Pons (tissue), 1 donor: Measurements from ENCODE around the gene PTCH1.

Experiments used
- DNase-seq: peaks from one replicate; pipeline ENCODE4 v3.0.0-alpha.2; 2016; ENCODE audit warnings: low spot score

The PTCH1 gene

DNA sequence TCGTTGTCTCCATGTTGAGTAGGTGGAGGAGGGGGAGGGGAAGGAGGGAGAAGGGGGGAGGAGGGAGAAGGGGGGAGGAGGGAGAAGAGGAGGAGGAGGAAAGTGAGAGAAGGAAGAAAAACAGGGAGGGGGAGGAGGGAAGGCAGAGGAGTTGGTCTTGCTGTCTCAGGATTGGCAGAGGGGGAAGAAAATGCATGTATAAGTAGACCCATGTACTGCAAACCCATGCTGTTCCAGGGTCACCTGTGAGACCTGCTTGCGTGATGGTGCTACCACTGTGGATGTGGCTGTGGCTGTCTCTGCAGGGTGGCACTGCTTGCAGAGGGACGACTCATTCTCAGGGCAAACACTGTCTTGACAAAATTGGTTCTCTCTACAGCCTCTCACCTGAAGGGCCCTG, 76.3 kb downstream of the PTCH1 start:
- DNase-seq = no peak

DNA sequence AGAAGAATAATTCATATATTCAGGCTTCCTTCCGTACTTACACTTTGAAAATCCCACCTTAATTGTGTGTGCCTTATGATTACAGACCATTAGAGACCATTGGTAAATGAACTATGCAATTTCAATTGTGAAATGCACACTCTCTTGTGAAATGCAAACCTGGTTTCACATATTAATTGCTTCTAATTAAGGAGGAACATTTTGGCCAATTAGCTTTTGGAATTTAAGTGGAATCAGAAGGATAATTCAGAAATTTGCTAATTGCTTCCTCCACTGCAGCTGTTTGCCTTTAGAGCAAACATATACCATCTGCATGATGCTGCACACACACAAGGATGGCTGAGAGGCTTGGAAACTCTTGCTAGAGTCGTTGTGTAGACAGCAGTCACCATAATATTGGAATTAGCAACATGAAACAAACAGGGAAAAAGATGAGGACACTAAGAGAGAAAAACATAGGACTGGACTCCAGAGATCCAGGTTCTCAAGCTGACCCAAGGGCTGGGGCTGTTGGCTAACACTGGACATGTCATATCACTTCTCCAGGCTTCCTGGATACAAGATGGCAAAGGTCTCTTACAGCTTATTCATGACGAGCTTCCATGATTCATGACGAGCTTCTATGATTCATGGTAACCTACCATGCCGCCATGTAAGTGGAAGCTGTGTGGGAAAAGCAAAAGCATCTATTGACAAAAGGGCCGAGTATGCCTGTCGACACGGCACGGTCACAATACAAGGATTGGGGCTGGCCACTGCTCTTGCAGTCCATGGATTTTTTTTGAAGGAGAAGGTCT, 78.0 kb downstream of the PTCH1 start:
- no peak for DNase-seq

GRCh38 chr9:95437559-95437958, 79.2 kb downstream of the PTCH1 start:
- DNase-seq = no peak

DNA sequence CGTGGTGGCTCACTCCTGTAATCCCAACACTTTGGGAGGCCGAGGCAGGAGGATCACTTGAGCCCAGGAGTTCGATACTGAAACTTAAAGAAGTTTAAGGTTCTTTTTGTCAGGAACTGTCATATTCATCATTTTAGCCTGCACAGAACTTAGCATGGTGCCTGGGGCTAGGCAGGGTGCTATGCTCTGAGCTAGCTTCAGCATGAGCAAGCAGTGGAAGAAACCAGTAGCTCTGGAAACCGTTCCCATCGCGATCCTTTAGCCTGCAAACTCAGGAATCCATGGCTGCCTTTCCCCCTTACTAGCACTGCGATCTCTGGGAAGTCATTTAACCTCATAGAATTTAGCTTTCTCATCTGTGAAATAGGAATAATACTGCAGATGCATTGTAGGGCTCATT, 80.4 kb downstream of the PTCH1 start:
- no peak for DNase-seq

DNA sequence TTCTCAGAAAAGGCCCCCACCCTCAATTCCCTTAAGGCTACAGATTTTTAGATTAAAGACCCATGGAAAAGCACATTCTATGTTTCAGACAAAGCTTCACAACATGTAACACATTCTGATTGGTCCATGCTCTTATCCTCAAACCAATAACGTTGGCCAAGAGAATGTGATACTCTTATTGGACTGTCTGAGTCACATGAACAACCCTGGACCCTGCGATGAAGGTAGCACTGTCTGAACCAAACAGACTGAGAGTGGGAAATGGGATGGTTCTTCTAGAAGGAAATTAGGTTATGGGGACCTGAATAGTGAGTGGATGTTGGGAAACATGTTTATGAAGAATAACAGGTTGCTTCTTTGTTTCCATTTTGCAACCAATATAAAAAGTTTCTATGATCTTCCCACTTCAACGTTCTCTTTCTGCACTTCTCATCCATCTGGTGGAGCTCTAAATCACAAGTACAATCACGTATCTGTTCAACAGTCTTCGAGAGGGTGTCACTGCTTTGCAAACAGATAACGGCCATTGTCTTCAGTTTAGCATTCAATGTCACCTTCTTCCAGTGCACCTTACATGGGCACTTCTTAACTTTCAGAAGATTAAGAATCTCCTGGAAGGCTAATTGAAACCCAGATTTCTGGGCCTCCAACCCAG, 81.6 kb downstream of the PTCH1 start:
- peak; percentile 42 for DNase-seq

- DNase-seq = no peak
Observed at GRCh38 chr9:95434116-95435073, 82.4 kb downstream of the PTCH1 start.

- DNase-seq = no peak
Observed at GRCh38 chr9:95433096-95433819, 83.5 kb downstream of the PTCH1 start.

GRCh38 chr9:95431286-95431685, 85.5 kb downstream of the PTCH1 start:
- DNase-seq = no peak

DNA sequence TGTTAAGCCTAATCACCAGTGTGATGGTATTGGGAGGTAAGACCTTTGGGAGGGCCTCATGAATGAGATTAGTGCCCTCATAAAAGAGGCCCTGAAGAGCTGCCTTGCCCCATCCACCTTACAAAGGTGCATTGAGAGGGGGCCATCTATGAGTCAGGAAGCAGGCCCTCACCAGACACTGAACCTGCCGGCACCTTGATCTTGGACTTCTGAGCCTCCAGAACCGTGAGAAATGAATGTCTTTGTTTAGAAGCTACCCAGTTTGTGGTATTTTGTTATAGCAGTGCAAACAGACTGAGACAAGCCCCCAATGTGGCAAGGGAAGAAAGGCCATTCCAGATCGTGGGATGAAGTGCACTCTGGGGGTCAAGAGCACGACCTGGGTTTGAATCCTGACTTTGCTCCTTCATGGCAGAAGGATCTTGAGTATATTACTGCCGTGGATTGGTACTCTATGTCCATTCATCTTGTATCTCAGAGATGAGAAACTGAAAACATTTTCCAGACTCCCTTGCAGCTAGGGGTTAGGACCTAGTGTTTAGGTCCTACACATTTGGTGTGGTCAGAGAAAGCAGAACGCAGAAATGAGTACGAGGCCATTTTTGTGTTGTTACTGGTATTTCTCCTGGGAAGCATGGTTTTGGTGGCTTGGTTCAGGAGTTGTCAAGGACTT, 86.7 kb downstream of the PTCH1 start:
- DNase-seq = no peak

- DNase-seq = no peak
Observed at GRCh38 chr9:95429096-95429495, 87.7 kb downstream of the PTCH1 start.

DNA sequence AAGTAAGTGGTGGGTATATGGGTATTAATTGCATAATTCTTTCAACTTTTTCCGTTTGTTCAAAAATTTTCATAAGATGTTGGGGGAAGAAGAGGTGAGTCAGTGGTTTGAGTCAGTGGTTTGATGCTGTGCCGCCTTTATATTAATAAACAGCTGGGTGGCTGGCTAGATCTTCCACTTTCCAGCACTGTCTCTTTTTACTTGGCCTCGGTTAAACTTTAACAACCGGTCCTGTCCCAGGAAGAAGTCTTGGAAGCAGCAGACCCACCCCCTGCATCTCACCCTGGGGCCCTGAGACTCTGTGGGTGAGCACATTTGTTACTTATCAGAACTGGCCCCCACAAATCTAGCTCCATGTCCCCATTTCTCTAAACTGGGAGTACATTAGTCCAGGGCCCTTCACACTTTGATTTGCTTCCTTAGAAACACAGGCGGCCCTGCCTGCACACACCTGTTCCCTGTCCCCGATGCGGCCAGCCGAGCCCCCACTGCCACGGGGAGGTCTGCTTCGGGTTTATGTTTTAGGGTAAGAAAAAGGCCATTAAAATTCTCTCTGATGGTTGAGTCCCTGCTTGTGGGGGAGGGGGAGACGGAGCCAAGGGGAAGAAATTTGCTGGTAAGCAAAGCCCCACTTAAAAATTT, 90.7 kb downstream of the PTCH1 start:
- no peak for DNase-seq

DNA sequence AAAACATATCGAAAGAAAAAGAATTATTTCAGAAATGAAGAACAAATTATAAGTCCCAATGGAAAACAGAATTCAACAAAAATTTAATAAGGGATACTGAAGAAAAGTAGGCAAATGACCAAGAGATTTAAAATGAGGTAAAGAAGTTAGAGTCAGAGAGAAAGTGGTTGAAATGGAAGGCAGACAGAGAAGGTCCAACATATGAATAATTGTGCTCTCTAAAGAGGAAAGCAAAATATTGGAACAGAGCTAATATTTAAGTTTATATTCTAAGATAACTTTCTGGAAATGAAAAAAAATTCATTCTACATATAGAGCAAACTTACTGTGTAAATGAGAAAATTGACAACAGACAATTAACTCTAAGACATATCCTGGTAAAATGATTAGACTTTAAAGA, 94.1 kb downstream of the PTCH1 start:
- DNase-seq = no peak

GRCh38 chr9:95420518-95420917, 96.3 kb downstream of the PTCH1 start:
- DNase-seq = no peak

DNA sequence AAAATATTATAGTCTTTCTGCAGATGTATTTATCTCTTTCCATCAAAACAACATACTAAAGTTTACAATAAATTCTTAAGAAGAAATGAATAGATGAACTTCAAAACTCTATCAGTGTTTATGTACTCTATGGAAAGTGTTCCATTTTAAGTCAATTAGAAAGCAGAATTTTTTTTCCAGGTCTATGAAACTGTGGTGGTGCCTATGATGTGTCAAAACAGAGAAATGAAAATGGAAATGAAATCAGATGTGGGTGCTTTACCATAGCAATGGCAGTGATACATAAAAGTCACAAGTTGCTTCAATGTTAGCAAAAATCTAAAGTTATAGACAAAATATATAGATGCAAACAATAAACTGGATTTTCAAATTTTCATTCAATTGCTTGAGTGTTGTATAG, 97.3 kb downstream of the PTCH1 start:
- no peak for DNase-seq

DNA sequence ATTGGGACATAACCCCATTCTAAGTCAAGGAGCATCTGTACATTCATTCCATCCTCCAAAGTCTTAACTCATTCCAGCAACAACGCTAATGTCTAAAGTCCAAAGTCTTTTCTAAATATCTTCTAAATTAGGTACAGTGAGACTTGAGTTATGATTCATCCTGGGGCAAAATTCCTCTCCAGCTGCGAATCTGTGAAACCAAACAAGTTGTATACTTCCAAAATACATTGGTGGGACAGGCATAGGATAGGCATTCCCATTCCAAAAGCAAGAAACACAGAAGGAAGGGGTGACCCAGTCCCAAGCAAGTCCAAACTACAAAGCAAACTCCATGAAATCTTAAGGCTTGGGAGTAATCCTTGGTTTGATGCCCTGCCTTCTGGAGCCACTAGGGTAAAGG, 101.6 kb downstream of the PTCH1 start:
- DNase-seq = no peak

DNA sequence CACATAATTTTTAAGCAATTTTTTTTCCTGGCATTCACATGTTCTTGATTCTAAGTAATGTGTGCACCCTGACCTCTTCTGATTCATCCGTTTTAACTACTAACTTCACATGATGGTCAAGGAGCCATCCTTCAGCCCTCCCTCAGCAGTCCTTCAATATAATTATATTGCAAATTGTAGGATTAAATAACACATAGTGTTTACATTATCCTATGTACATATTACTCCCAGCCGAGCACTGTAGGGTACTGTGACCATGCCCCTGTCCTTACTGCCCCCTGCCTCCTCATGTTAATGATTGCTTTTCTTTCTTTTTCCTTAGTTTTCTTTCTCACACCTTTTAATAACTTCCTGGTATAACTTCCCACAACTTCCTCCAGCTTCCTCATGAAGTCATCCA, 103.0 kb downstream of the PTCH1 start:
- DNase-seq = no peak

- no peak for DNase-seq
Observed at GRCh38 chr9:95411054-95411892, 105.5 kb downstream of the PTCH1 start.

GRCh38 chr9:95409650-95410426, 106.9 kb downstream of the PTCH1 start:
- DNase-seq = no peak

GRCh38 chr9:95407524-95407923, 109.2 kb downstream of the PTCH1 start:
- no peak for DNase-seq
